Gastrocnemius medialis (tissue), 4 donors: ENCODE measurements around the gene KCTD14.

ENCODE experiments used
- POLR2A ChIP-seq, 2 donors: fragments of 450-650 bp; IDR thresholded peaks; one replicate each; pipeline ENCODE4 v1.6.1; 2017; ENCODE audit warnings: antibody characterized with exemption in 2 of 2, mild to moderate bottlenecking in 2 of 2, moderate library complexity in 2 of 2
- TF ChIP-seq, protein P1 (sequence below), 5 experiments: fragments of 450-650 bp in 3 of 5; fragments of 200-600 bp in 2 of 5; sonication (generic) in 2 of 5; IDR thresholded peaks in 4 of 5; conservative IDR thresholded peaks in 1 of 5; 1 replicate in 4 of 5; 2 replicates in 1 of 5; pipeline ENCODE4 v1.5.1; 2016 to 2019; ENCODE audit warnings: antibody characterized with exemption in 5 of 5, mild to moderate bottlenecking in 3 of 5, moderate library complexity in 3 of 5

DNA sequence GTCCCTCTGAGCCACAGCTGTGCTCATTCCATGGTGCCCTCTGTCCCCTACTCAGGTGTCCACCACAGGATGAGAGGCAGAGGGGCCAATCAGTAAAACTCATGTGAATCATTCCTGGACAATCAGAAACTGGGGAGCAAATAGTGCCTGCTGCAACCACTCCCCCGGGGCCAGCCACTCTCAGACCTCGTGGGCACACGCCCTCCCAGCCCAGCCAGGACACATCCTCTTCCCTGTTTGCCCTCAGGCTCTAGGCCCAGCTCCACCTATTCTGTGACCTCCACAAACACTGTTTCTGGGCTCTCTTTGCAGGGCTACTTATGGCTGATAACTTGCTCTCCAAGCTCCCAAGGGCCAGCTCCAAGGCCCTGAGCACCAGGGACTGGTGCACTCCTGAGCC is 14.0 kb upstream of the KCTD14 start:
- TF ChIP-seq, protein P1, sequence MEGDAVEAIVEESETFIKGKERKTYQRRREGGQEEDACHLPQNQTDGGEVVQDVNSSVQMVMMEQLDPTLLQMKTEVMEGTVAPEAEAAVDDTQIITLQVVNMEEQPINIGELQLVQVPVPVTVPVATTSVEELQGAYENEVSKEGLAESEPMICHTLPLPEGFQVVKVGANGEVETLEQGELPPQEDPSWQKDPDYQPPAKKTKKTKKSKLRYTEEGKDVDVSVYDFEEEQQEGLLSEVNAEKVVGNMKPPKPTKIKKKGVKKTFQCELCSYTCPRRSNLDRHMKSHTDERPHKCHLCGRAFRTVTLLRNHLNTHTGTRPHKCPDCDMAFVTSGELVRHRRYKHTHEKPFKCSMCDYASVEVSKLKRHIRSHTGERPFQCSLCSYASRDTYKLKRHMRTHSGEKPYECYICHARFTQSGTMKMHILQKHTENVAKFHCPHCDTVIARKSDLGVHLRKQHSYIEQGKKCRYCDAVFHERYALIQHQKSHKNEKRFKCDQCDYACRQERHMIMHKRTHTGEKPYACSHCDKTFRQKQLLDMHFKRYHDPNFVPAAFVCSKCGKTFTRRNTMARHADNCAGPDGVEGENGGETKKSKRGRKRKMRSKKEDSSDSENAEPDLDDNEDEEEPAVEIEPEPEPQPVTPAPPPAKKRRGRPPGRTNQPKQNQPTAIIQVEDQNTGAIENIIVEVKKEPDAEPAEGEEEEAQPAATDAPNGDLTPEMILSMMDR (IDR thresholded peaks at IDR 0.05 in 4 of 5, conservative IDR thresholded peaks at IDR 0.05 in 1 of 5): no peak
- no peak for TF ChIP-seq POLR2A (IDR thresholded peaks at IDR 0.05)
